Mononuclear cell (primary cell): ENCODE data around the gene UBASH3B. TPM values are rescaled to one million over a fixed set of nuclear protein-coding genes. Genes with fewer than 3 reads are reported as not detected.

Experiments used
- H3K27me3 ChIP-seq: 2 replicates; pipeline ENCODE4 v1.6.0; 2011; ENCODE audit warnings: low read length, control low read depth; ENCODE audit not compliant: insufficient read depth
- H3K4me1 ChIP-seq: 2 replicates; pipeline ENCODE4 v1.5.1; 2011; ENCODE audit warnings: mild to moderate bottlenecking, low read length, control low read depth; ENCODE audit not compliant: insufficient read depth
- H3K4me3 ChIP-seq: 2 replicates; pipeline ENCODE4 v1.5.1; 2011; ENCODE audit warnings: mild to moderate bottlenecking, low read length, moderate library complexity
- H3K9me3 ChIP-seq: 2 replicates; pipeline ENCODE4 v1.5.1; 2011; ENCODE audit warnings: low read depth, mild to moderate bottlenecking, control low read depth, low read length
- total RNA-seq: library from RNA; depleted of rRNA; stranded (reverse); fragments of >200 nt; gene quantifications from one replicate; pipeline ENCODE4 v1.2.3, GENCODE V29; 2012

The UBASH3B gene
- total RNA-seq, 1 donor: 16.3 TPM

GRCh38 chr11:122634501-122634900 lies 21.0 kb upstream of the UBASH3B start:
- Histone ChIP-seq H3K27me3 (no peaks in the 10 kb centered on the region), H3K4me3 (no peak overlapping the region), H3K9me3 (no peaks in the 10 kb centered on the region), H3K4me1 (peaks cover under 1% of the 10 kb centered on the region)

- no peak overlapping the region for H3K4me3 ChIP-seq
- H3K9me3 ChIP-seq: no peaks in the 10 kb centered on the region
- no peaks in the 10 kb centered on the region for H3K4me1 ChIP-seq
- H3K27me3 ChIP-seq: no peaks in the 10 kb centered on the region
These were observed 18.0 kb upstream of the UBASH3B start for GRCh38 chr11:122637541-122637940.

GRCh38 chr11:122642472-122642922 lies 13.0 kb upstream of the UBASH3B start:
- H3K4me1 ChIP-seq: peaks cover 4% of the 10 kb centered on the region
- no peaks in the 10 kb centered on the region for H3K9me3 ChIP-seq
- no peaks in the 10 kb centered on the region for H3K27me3 ChIP-seq
- H3K4me3 ChIP-seq: no peak overlapping the region

GRCh38 chr11:122642971-122643370 lies 12.6 kb upstream of the UBASH3B start:
- H3K9me3 ChIP-seq: no peaks in the 10 kb centered on the region
- peaks cover 9% of the 10 kb centered on the region for H3K4me1 ChIP-seq
- H3K4me3 ChIP-seq: no peak overlapping the region
- H3K27me3 ChIP-seq: no peaks in the 10 kb centered on the region

- no peak overlapping the region for H3K4me3 ChIP-seq
- peaks cover 29% of the 10 kb centered on the region for H3K4me1 ChIP-seq
- no peaks in the 10 kb centered on the region for H3K9me3 ChIP-seq
- H3K27me3 ChIP-seq: no peaks in the 10 kb centered on the region
These were observed 9.7 kb upstream of the UBASH3B start for GRCh38 chr11:122645847-122646246.

- H3K9me3 ChIP-seq: no peaks in the 10 kb centered on the region
These were observed 8.8 kb upstream of the UBASH3B start for GRCh38 chr11:122646549-122647340.

GRCh38 chr11:122647736-122648275 lies 7.7 kb upstream of the UBASH3B start:
- peaks cover 29% of the 10 kb centered on the region for H3K4me1 ChIP-seq
- H3K4me3 ChIP-seq: no peak overlapping the region
- no peaks in the 10 kb centered on the region for H3K9me3 ChIP-seq
- no peaks in the 10 kb centered on the region for H3K27me3 ChIP-seq

More at GRCh38 chr11:122646549-122647340, 8.8 kb upstream of the UBASH3B start:
- H3K27me3 ChIP-seq: no peaks in the 10 kb centered on the region
- H3K4me1 ChIP-seq: peaks cover 29% of the 10 kb centered on the region
- H3K4me3 ChIP-seq: no peak overlapping the region

GRCh38 chr11:122649116-122649515 lies 6.4 kb upstream of the UBASH3B start:
- Histone ChIP-seq H3K4me1 (peaks cover 30% of the 10 kb centered on the region), H3K27me3 (peaks cover 3% of the 10 kb centered on the region), H3K9me3 (no peaks in the 10 kb centered on the region), H3K4me3 (no peak overlapping the region)

GRCh38 chr11:122650619-122651018 lies 4.9 kb upstream of the UBASH3B start:
- Histone ChIP-seq H3K4me3 (no peak overlapping the region), H3K9me3 (no peaks in the 10 kb centered on the region), H3K4me1 (peaks cover 43% of the 10 kb centered on the region), H3K27me3 (peaks cover 3% of the 10 kb centered on the region)

- Histone ChIP-seq H3K27me3 (peaks cover 3% of the 10 kb centered on the region), H3K9me3 (no peaks in the 10 kb centered on the region), H3K4me1 (peaks cover 49% of the 10 kb centered on the region), H3K4me3 (no peak overlapping the region)
These were observed 3.0 kb upstream of the UBASH3B start for GRCh38 chr11:122652495-122652894.

GRCh38 chr11:122653916-122654585 lies 1.5 kb upstream of the UBASH3B start:
- Histone ChIP-seq H3K4me3 (no peak overlapping the region), H3K9me3 (no peaks in the 10 kb centered on the region), H3K27me3 (peaks cover 3% of the 10 kb centered on the region), H3K4me1 (peaks cover 49% of the 10 kb centered on the region)

GRCh38 chr11:122656073-122656630 lies 630 bp downstream of the UBASH3B start:
- peaks cover 3% of the 10 kb centered on the region for H3K27me3 ChIP-seq
- no peaks in the 10 kb centered on the region for H3K9me3 ChIP-seq
- H3K4me3 ChIP-seq: peak overlapping the region; percentile 81
- peaks cover 61% of the 10 kb centered on the region for H3K4me1 ChIP-seq

- peak overlapping the region; percentile 81 for H3K4me3 ChIP-seq
- peaks cover 3% of the 10 kb centered on the region for H3K27me3 ChIP-seq
- H3K9me3 ChIP-seq: no peaks in the 10 kb centered on the region
- H3K4me1 ChIP-seq: peaks cover 66% of the 10 kb centered on the region
These were observed 1.1 kb downstream of the UBASH3B start for GRCh38 chr11:122656631-122657101.

- Histone ChIP-seq H3K4me1 (peaks cover 77% of the 10 kb centered on the region), H3K4me3 (no peak overlapping the region), H3K27me3 (no peaks in the 10 kb centered on the region), H3K9me3 (no peaks in the 10 kb centered on the region)
These were observed 4.4 kb downstream of the UBASH3B start for GRCh38 chr11:122659676-122660554.
